AG04449 (cell line): Measurements from ENCODE around the gene ALDH16A1.
A peak's percentile ranks its signal among the peaks of the same experiment; 100 is the strongest.

Experiments
- CTCF ChIA-PET: fragments of 350-600 bp; formaldehyde crosslinking; extraction: SDS; loops from one replicate; lab custom pipeline; 2021; ENCODE audit warnings: antibody characterized with exemption; lab: Yijun Ruan, JAX
- POLR2A ChIA-PET: fragments of 400-600, 350-600 bp; formaldehyde crosslinking; extraction: SDS; loops from one replicate; lab custom pipeline; 2020; ENCODE audit warnings: antibody characterized with exemption, inconsistent platforms; lab: Yijun Ruan, JAX
- DNase-seq: peaks from one replicate; pipeline ENCODE4 v3.0.0-alpha.2; 2010; ENCODE audit warnings: low read depth, low spot score
- H3K4me3 ChIP-seq: 2 replicates; pipeline ENCODE4 v1.5.1; 2011; ENCODE audit warnings: low read depth, mild to moderate bottlenecking, control low read depth, low read length
- TF ChIP-seq, protein P1 (sequence below): IDR thresholded peaks from one replicate; pipeline ENCODE4 v1.5.1; 2011; ENCODE audit warnings: mild to moderate bottlenecking, moderate library complexity, low read length, control low read depth, inconsistent platforms; ENCODE audit not compliant: insufficient read depth; ENCODE audit errors: missing control alignments

Gene ALDH16A1

DNA sequence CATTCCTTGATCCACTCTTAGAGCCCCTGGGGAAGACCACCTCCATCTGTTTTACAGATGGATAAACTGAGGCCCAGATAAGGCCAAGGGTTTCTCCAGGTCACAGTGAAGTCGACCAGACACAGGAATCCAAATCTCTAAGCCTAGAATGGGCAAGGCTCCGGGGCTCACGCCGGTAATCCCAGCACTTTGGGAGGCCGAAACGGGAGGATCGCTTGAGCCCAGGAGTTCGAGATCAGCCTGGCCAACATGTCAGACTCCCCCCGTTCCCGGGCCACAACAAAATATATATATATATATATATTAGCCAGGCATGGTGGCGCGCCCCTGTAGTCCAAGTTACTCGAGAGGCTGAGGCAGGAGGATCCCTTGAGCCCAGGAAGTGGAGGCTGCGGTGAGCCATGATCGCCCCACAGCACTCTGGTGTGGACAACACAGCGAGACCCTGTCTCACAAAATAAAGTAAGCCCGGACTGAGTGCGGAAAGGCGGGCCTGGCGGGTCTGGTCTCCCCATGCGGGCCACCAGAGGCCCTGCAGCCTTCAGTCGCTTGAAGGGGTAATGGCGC lies 33.8 kb downstream of the ALDH16A1 start:
- ChIA-PET CTCF (interaction anchor here (1.0 to 1.2 kb wide), 3 partner anchors 10 to 13 kb away, joined by 3 to 7 read pairs (median 5); partner anchors contain the start of gene FLT3LG), POLR2A (interaction anchor here (1.2 to 1.5 kb wide), 2 partner anchors 9 to 35 kb away, joined by 3 to 16 read pairs; partner anchors contain the start of genes PIH1D1 and RPS11)
- TF ChIP-seq, protein P1, sequence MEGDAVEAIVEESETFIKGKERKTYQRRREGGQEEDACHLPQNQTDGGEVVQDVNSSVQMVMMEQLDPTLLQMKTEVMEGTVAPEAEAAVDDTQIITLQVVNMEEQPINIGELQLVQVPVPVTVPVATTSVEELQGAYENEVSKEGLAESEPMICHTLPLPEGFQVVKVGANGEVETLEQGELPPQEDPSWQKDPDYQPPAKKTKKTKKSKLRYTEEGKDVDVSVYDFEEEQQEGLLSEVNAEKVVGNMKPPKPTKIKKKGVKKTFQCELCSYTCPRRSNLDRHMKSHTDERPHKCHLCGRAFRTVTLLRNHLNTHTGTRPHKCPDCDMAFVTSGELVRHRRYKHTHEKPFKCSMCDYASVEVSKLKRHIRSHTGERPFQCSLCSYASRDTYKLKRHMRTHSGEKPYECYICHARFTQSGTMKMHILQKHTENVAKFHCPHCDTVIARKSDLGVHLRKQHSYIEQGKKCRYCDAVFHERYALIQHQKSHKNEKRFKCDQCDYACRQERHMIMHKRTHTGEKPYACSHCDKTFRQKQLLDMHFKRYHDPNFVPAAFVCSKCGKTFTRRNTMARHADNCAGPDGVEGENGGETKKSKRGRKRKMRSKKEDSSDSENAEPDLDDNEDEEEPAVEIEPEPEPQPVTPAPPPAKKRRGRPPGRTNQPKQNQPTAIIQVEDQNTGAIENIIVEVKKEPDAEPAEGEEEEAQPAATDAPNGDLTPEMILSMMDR: no peak
- peak overlapping the region; percentile 6; the same call in 1 of the 2 replicates for H3K4me3 ChIP-seq
- no peak for DNase-seq

DNA sequence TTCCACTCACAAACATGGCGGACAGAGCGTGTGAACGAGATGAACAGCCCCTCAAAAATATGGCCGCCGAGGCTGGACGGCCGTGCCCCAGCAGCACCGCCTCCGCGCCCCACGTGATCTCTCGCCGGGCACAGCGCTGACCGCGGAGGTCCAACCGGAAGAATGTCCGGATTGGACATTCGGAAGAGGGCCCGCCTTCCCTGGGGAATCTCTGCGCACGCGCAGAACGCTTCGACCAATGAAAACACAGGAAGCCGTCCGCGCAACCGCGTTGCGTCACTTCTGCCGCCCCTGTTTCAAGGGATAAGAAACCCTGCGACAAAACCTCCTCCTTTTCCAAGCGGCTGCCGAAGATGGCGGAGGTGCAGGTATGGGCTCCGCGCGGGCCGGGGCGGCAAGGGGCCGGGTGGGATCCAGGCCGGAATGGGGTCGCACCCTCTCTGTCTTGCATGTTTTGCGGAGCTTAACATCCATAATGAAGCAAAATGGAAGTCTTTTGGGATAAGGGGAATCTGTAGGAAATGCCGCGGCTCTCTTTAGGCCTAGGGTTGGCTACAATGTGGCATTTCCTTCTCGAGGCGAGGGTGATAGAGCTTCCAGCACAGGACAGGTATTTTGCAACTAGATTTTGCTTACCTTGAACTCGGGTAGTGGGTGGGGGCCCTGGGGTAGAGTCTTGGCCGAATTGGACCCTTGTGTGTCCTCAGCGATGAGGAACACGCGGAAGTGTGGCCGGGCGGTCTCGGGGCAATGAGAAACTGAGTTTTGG lies 34.4 kb downstream of the ALDH16A1 start, which contains the start of gene RPL13A:
Gene RPL13A, plus strand, starts transcription at position 332 of the 769 bp plus-strand sequence. Its CDS starts 22 bp downstream, at position 354.
- CTCF ChIA-PET: interaction anchor here (1.2 to 2.0 kb wide), 4 partner anchors 10 to 82 kb away, joined by 5 to 11 read pairs (median 7); no protein-coding TSS in a partner anchor
- POLR2A ChIA-PET: interaction anchor here (0.6 to 2.5 kb wide), 5 partner anchors 9 to 153 kb away, joined by 3 to 16 read pairs (median 3); partner anchors contain the start of genes NOSIP, PIH1D1 and RPS11
- peak; percentile 91 for DNase-seq
- TF ChIP-seq, protein P1: no peak
- peak within 1 kb of the TSS; percentile 90 for H3K4me3 ChIP-seq

DNA sequence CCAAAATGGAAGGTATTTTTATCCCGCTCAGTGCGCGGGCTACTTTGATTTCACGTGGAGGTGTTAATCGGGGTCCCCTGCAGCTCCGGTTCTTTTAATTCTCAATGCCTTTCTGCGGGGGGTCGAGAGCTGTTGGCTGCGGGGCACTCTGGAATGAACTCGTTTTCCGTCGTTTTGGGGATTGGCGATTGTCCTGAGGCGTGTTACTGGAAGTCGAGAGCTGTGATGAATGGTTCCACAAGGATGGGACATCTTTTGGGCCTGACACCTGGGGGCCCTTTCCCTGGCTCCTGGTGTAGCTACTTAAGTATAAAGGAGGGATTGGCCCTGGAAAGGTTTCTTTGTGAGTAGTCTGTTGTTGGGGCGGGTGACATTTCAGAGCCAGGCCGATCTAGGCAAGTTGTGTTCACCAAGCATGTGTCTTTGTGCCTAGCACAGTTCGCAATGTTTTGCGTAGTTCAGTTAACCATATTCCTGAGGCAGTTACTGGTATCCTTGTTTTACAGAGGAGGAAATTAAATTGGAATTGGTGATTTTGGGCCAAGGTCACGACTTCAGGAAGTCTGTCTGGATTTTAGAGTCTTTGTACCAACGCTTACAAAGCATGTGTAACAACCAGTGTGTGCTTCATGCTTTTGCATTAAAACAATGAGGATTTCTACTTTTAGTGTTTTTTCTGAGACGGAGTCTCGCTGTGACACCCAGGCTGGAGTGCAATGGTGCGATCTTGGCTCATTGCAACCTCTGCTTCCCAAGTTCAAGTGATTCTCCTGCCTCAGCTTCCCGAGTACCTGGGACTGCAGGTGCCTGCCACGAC lies 35.2 kb downstream of the ALDH16A1 start:
- TF ChIP-seq, protein P1: no peak
- ChIA-PET CTCF (interaction anchor here (1.2 to 2.0 kb wide), 5 partner anchors 10 to 81 kb away, joined by 3 to 11 read pairs (median 6); no protein-coding TSS in a partner anchor), POLR2A (interaction anchor here (0.6 to 2.5 kb wide), 7 partner anchors 8 to 152 kb away, joined by 3 to 16 read pairs (median 3); partner anchors contain the start of genes NOSIP, PIH1D1 and RPS11)
- H3K4me3 ChIP-seq: peak overlapping the region; percentile 90
- no peak for DNase-seq

DNA sequence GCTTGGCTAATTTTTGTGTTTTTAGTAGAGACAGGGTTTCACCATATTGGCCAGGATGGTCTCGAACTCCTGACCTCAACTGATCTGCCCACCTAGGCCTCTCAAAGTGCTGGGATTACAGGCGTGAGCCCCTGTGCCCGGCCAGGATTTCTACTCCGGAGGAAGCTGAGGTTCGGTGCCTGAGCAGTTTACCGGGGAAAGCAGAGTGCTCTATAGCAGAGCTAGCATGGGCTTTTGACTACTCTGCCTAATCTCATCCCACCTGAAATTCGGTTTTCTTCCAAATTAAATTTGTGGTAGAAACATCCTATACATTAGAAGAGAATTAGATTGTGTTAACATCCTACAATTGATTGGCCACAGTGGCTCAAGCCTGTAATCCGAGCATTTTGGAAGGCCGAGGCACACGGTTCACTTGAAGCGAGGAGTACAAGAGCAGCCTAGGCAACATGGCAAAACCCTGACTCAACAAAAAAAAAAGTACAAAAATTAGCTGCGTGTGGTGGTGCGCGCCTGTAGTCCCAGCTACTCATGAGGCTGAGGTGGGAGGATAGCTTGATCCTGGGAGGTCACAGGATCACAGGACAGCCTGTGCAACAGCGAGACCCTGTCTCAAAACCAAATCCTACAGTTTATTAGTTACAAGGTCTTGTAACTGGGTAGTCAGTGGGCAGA lies 36.0 kb downstream of the ALDH16A1 start:
- no peak for DNase-seq
- TF ChIP-seq, protein P1: no peak
- H3K4me3 ChIP-seq: peak overlapping the region; percentile 90
- ChIA-PET POLR2A (interaction anchor here (0.6 to 2.5 kb wide), 4 partner anchors 10 to 104 kb away, joined by 3 to 11 read pairs (median 4); partner anchors contain the start of gene RCN3), CTCF (interaction anchor here (1.2 to 2.0 kb wide), 3 partner anchors 10 to 81 kb away, joined by 3 to 11 read pairs (median 8); no protein-coding TSS in a partner anchor)

DNA sequence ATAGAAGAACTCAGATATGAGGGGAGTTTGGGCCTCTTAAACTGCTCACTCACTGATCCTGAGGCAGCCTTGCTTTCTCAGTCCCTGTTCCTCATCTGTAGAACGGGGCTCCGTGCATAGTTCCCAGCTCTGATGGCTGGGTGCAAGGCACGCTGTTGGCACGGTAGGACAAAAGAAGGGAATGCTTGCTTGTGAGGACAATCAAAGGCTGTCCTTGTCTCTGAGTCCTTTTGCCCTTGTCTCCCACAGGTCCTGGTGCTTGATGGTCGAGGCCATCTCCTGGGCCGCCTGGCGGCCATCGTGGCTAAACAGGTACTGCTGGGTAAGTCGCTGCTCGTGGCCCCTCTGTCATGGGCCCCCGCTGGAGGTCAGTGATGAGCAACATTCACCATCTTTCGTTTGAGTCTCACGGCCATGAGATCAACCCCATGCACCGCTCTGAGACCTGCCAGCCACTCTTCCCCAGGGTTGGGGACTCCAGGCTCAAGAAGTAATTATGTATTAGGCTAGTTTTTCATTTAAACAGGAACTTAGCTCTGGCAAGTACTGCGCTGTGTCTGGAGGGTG lies 36.7 kb downstream of the ALDH16A1 start:
- TF ChIP-seq, protein P1: no peak
- CTCF ChIA-PET: interaction anchor here (2.0 kb wide), 1 partner anchor 80 kb away, joined by 11 read pairs; no protein-coding TSS in a partner anchor
- POLR2A ChIA-PET: interaction anchor here (2.5 kb wide), 1 partner anchor 11 kb away, joined by 11 read pairs; no protein-coding TSS in a partner anchor
- DNase-seq: no peak
- H3K4me3 ChIP-seq: peak overlapping the region; percentile 90
